Stimulated activated naive CD4-positive, alpha-beta T cell treated with Interleukin-2 at 50 U/mL for 16 hours (primary cell): ENCODE measurements around the gene EPB41L4B.

Experiments used
- DNase-seq: peaks from one replicate; lab custom pipeline; 2025; lab: John Stamatoyannopoulos, UW

The EPB41L4B gene

DNA sequence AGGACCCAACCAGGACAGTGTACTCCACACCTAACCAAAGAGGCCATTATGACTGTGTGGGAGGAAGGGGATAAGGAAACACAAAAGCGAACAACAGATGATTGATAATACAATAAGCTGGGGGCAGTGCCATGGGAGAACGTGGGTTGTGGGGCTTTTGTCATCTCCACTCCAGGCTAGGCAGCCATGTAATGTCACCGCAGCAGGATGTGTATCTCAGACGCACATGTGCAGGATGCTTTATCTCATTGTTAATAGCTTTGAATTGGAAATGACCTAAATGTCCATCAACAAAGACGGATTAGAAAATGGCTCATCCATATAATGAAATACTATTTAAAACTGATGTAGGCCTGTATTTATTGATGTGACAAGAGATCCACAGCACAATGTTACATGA is 51.0 kb downstream of the EPB41L4B start:
- DNase-seq = no peak

DNA sequence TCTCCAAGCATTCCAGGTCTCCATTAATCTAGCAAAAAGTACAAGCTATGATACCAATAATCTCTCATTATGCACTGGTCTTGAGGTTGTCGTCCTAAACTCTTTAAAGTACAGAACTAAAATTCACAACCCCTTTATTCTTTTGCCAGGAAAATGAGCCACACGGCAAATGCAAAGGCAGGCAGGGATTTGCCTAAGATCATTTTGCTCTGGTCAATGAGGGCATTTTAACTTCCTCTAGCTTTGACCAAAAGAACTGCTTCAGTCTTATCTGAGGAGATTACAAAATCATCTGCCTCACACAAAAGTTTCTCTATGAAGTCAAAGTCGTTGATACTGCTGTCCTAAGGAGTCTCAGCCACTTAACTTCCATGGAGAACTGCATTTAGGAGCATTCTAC is 51.8 kb downstream of the EPB41L4B start:
- DNase-seq = no peak

DNA sequence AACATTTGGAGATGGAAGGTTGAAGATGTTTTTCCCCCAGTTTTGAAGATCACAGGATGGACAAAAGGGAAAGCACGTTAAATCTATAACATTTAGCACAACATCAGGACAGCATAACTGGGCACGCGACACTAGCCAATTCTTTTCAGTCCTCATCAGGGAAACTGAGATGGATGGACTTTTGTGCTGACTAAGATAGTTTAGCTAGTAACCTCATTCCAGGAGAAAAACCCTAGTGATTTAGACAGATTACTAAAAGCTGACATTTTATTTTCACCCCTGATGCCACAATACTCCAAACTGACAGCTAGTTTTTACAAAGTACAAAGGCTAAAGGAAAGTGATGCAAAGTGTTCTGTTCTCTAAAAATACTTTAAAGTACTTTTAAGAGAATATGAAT is 53.3 kb downstream of the EPB41L4B start:
- DNase-seq = no peak

DNA sequence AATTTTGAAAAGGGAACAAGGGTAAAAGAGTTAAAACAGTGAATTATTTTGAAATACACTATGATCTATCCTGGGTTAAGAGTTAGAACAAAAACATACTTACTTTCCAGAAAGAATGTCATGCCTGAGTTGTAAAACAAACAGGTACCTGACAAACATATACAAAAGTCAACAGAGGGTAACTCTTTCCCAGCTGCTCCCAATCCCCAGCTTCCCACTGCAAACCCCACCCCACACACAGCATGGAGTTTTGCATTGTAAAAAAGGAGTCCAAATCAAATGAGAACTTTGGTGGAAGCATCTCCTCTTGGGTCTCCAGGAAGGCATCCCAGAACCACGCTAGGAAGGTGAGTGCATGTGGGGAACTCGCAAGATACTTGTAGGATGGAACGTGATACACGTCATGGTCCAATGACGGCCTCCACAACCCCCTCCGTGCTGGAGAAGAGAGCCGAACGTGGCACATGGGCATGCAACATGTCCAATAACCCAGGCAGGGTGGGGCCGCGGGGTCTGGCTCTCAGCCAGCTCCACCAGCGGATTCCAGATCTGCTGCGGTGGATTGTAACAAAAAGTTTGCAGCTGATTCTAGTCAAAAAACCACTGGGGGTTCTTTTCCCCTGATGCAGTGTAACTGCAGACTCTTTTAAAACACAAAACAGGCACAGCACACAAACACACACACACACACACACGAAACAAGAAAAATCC is 55.8 kb downstream of the EPB41L4B start:
- DNase-seq = no peak

DNA sequence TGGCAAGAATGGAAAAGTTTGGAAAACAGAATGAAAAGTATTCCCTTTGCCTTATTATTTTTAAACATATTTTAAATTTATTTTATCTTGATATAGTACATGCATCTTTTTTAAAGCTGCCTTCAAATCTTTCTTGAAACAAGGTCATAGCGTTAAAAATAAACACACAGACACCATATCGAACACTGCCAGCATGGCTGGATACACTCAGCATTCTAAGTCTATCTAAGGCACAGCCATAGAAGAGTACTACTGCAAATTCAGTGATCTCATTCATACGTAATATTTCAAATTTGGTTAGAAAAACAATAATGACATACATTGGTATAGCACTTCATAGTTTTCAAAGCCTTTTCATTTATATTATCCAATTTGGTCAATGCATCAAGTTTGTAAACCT is 57.5 kb downstream of the EPB41L4B start:
- DNase-seq = no peak

DNA sequence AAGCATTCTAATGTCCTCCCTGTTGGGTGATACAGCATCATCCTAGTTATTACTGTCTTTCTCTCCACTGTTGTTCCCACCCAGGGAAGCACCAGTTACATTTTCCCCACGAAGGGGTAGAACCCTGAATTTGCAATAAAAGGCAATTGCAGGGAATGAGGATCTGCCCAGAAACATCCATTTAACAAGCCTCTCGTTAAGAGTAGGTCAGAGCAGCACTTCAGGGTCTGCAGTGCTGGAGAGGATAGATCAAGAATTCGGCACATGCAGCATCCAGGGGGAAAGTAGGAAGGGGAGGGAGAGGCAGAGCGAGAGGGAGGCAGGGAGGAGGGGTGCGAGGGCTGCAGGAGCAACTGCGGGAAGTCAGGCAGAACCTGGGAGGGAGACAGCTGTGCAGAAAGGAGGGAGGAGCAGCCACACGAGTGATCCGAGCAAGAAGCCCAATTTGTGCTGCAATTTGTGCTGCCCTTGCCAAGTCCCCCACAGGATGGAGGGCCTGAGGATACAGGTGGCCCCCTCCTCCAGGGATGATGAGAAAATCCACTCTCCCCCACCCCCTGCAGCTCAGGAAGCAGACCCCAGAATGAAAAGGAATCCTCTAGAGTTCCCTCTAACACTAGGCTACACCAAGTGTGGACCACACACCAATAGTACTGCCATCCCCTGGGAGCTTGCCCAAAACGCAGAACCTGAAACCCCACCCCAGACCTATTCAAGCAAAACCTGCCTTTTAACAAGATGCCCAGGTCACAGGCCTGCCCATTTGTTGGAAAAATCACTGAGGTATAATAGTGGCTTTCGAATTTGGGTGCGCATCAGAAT is 62.2 kb downstream of the EPB41L4B start:
- DNase-seq = no peak

DNA sequence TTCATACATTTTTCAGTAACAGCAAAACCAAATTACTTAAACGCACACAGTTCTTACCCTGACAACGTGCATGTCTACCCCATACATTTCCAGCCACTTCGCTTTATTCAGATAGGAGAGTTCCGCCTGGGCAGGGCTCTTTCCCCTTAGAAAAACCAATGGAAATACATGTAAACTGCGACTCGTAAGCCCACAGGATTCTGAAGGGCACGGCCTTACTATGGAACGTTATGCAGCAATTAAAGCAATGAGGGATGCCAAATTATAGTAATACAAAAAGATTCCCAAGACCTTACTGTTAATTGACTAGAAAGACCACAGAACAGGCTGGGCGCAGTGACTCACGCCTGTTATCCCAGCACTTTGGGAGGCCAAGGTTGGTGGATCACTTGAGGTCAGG is 64.5 kb downstream of the EPB41L4B start:
- no peak for DNase-seq

DNA sequence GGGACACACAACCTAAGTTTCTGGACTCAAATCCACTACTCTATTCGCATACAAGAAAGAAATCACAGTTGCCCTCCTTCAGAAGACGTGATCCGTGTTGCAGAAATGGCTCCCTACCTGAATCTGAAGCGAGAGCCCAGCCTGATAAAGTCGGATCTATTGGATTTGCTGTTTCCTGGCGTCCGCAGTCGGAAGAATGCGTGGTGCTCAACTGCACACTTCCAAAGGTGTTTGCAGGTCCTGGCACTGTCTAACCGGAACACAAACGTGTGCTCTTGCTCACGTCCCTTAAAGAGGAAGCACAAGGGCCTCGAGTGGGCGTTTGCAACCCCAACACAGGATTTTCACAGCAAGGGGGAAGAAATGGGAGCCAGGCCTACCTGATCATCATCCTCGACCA is 65.5 kb downstream of the EPB41L4B start:
- no peak for DNase-seq

DNA sequence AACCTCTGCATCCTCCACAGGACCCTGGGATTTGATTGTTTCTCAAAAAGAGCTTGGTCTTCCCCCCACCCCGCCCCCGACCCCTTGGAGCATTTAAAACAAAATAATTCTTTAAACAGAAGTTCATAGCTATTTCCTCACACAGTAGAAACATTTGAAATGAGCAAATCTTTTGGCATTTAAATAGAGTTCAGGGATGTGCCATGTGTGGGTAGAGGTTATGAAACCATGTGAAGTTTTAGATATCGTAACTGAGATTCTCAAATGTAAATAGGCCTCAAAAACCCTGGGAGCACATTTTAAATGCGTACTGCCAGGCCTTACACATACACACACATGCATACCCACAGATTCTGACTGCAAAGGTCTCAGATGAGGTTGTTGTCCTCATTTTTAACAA is 66.5 kb downstream of the EPB41L4B start:
- no peak for DNase-seq

DNA sequence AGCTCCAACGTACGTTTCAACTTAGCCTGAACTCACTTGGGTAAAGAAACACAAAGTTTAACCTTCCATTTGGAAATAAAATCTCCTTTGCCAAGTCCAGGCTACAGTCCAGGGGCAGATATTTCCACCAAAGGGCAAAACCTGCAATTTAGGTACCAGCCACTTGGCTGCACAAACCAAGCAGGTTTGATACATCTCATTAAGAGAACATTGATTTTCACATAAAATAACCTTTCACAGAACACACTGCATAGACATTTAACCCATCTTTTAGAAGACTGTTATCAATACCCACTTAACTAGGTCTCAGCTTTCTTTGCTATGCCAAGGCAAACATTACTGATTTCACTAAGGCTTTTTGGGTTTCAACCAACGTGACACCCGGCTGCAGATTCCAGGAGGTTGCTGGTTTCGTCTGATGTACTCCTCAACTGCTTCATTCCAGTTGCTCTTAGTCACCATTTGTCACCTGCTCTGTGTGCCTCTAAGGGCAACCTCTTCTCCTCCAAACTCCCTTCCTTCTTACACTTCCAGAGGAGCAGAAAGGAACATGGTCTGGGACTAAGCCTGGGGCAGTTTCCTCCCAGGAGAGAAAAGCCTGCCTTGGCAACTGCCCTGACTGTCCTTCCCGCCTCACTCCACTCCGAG is 67.1 kb downstream of the EPB41L4B start:
- DNase-seq = no peak

DNA sequence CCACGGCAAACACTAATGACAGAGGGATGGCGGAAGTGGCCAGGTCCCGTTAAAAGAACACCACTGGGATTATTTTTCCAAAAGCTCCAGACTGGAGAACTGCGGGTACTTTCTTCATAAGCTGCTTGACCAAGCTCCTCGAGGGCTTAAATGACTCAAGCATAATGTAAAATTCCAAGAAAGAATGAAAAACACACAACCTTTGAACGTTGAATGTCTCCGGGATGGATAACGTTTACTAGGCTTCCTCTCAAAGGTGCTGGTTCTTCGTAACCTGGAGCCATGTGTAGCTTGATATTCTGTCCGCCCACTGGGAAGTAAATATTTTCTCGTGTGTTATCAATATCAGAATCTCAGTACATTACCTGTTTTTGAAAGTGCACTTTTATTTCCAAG is 67.6 kb downstream of the EPB41L4B start:
- DNase-seq = no peak

DNA sequence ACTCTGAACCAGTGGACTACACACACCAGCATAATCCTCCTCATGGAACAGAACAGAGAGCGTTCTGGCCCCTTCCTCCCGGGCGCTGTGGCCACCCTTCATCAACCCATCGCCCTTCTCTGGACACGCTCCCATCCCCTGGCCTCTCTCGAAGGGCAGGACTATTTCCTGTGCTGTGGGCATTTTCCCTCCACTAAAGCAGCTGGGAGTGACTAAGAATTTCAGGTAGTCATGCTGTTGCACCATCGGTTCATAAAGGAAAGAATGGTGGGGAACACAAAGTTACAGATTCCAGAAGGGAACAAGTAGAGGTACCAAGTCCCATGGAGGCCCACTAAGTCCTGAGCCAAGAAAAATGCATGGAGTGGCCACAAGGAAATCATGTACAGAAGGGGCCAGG is 68.6 kb downstream of the EPB41L4B start:
- DNase-seq = no peak

DNA sequence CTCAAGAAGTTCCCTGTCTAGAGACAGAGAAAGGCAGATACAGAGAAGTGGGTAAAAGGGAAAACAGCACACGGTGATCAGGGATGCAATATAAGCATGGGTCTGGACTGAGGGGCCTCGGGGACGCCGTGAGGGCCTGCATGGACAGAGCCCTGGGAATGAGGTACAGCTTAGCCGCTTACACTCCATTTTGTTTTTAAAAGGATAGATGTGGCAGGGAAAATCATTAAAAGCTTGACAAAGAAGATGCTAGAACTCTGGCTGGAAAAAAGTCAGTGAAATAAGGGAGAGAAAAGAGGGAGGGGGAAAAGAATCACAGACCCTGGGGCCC is 69.1 kb downstream of the EPB41L4B start:
- DNase-seq = no peak

DNA sequence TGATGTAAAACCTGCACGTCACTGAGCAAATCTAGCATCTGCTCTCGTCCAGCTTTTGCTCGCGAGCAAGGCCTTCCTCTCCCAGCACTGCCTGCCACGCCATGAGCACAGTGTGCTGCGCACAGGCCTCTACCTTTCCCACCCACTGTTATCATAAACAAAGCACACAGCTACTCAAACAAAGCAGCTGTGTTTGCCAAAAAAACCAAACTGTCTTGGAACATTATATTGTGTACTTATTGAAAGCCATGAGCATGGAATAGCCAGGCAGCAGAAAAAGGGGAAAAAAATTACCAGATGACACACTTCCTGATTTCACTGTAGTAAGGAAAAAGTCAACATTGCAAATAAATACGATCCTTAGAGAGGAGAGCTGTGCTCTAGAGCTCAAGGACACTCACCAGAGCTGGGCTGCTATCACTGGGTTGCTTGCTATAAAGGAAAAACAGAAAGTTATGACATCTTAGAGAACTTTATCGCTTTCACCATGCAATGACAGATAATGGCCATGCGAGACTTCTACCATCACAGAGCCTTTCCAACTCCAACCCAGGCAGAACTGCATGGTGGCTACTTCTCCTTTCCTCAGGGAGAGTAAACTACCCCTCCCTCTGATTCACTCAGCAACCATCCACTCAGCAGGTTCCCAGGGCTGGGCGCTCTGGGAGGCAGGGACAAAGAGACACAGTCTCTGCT is 69.6 kb downstream of the EPB41L4B start:
- DNase-seq = no peak

DNA sequence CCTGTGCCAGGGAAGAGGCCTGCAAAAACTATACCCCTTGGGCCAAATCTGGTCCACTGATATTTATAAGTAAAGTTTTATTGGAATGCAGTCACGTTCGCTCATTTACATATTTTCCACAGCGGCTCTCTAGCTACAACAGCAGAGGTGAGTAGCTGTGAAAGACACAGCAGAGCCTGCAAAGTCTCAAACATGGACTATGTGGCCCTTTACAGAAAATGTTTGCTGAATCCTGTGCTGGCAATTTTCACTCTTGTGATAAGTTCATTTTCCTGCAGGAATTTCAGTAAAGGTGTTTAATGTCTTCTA is 70.1 kb downstream of the EPB41L4B start:
- no peak for DNase-seq

DNA sequence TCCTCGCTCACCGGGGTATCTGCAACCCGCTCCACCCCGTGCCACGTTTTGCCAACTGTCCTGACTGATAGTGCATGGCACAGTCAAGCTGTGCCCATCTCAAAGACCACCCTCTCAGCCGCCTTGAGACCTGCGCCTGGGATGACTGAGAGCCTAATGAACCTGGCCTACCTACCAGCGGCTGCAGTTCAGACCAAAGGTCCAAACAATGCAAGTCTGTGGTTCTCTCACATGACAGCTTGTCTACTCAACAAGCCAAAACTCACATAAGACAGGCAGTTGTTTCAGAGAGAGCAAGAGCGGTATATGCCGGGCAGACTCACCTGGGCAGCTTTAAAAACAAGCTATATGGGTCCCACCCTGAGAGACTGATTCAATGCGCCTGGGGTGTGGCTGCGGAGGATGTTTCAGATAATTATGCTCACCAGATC is 70.5 kb downstream of the EPB41L4B start:
- DNase-seq = no peak

DNA sequence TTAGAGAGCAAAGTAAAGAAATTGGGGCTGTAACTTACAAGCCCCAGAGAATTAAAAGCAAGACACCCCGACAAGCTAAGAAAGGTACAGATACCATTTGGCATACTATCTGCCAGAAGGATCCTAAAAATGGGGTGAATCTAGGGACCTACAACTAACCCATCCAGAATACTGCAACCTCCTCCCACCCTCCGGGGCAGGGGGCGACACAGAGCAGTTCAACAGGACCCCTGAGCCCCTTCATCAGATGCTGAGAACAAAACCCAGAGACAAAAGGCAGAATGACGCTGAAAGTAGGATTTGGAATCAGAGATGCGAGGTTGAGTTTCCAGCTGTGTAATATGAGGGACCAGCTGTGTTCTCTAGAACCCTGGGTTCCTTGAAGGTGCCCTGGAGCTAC is 71.2 kb downstream of the EPB41L4B start:
- DNase-seq = no peak

DNA sequence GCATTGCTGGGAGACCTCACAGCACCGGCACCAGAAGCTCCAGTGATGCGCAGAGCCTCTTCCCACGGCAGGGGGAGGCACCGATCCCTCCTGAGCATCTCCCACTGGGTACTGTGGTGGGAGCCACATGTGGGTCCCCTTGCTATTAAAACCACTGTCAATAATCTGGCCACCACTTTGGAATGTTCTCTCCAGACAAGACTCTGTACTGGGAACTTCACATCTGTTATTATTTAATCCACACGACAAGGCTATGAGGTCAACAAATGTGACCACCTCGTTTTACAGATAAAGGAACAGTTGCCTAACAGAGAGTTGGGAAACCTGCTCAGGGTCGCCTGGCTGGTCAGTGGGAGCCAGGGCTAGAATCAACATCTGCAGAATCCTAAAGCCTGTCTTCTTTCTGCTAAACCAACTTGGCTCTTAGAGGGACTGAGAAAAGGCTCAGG is 72.7 kb downstream of the EPB41L4B start:
- DNase-seq = no peak

DNA sequence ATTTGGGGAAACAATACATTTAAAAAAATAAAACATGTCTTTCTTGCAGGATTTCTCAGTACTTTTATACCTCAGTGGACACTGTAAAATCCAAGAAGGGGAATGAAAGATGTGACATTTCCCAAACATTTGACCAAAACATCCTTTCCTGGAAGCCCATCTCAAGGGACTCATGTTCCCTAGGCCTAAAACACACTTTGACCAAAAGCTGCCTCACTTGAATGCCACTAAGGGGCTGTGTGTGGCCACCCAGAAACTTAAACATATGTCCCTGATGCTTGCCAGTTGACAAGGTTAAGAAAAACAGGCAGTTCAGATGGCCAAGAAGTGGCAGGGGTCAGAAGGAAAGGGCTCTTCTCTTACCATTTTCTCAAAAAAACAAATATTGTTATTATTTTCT is 73.6 kb downstream of the EPB41L4B start:
- no peak for DNase-seq

DNA sequence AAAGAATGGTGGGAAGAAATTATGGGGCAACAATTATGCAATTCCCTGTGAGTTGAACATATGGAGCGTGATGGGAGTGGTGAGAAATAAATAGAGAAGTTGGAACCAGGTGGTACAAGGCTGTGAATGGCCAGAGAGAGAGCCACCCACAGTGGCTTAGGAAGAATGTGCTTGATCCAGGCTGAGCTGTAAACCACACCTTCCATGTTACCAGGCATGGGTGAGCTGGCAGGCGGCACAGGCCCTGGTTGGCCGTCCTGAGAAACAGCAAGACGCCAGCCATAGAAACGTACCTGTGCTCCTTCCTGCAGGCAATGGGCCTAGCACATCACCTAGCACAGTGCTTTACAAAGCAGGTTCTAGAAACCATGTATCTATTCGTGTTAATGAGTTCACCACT is 74.3 kb downstream of the EPB41L4B start:
- DNase-seq = no peak

DNA sequence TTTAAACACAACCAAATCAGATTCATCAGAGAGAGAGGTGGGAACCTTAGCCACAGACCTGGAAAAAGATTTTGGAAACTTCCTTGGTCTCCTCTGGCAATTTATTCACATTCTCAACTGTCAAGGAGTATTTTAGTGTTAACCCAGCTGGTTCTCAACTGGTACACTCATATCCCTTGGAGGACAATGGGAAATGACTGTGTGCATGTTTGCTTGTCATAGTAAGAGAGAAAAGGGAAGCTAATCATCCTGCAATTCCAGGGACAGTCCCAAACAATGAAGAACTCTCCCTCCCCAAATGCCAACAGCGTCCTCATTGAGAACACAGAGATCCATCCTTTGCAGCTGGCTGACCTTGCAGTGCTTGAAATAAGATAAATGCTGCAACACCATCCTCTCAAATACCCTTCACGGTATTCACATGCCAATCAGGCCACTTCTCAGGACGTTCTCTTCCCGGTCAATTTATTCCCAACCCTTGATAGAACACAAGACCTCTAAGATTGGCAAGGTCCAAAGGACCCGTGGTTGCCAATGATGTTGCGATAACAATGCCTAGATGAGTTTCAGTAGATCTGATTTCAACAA is 75.5 kb downstream of the EPB41L4B start:
- no peak for DNase-seq
